Measurements from ENCODE around the gene CD58.

CD58 gene

DNA sequence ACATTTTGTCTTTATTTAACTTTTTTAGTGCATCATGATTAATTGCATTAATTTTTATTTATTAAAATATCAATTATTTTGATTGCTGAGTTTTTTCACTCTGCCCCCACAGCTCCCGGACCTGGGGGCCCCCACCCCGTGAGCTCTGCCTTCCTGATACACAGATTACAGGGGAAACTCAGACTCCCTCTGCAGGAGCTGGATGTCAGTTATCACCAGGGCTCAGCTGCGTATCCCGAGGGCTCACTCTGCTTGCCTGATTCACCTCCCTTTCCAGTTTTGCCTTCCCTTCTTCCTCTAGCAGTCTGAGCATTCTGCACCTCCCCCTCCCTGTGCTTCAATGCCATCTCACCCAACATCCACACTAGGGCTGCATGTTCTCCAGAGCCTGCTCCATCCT lies 99.6 kb downstream of the CD58 start:
- no peak for DNase-seq (ENCODE audit: low read depth in 2 of 2)

DNA sequence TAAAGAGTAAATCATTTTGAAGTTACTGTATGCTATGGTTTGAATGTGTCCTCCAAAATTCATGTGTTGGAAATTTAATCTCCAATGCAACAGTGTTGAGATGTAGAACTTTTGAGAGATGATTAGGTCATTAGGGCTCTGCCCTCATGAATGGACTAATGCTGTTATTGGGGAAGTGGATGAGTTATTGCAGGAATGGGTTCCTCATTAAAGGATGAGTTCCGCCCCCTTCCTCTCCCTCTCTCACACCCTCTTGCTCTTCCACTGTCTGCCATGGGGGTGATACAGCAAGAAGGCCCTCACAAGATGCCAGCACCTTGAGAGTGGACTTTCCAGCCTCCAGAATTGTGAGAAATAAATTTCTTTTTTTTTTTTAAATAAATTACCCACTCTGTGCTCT lies 100.2 kb downstream of the CD58 start:
- no peak for DNase-seq (ENCODE audit: low read depth in 2 of 2)

DNA sequence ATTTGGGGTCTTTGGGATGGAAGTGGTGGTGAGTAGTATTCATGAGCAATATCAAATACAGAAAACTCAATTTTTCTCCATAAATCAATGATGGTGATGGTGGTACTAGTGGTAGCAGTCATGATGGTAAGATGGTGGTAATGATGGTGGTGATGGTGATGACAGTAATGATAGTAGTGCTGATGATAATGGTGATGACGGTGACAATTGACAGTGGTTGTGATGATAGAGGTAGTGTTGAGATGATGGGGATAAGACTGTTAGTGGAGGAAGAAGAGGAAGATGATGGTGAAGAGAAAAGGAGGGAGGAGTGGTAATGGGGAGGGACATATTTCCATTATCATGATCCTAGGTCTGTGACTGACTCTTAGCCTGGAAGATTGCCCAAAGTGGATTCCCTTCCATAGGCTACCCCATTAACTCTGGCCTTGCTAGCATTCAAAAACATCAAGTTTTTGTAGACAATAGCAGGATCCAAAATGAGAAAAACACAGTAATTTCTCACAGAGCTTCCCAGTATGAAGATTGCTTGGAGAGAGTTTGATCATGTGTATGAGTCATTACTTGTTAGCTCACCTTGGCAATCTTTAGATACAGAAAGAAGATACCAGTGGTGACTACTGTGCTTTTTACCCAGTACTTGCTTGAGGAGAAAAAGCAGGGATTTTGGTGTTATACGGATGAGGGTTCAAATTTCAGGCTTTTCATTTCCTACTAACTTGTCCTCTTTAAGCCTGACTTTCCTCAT lies 103.8 kb downstream of the CD58 start:
- no peak for DNase-seq (ENCODE audit: low read depth in 2 of 2)

DNA sequence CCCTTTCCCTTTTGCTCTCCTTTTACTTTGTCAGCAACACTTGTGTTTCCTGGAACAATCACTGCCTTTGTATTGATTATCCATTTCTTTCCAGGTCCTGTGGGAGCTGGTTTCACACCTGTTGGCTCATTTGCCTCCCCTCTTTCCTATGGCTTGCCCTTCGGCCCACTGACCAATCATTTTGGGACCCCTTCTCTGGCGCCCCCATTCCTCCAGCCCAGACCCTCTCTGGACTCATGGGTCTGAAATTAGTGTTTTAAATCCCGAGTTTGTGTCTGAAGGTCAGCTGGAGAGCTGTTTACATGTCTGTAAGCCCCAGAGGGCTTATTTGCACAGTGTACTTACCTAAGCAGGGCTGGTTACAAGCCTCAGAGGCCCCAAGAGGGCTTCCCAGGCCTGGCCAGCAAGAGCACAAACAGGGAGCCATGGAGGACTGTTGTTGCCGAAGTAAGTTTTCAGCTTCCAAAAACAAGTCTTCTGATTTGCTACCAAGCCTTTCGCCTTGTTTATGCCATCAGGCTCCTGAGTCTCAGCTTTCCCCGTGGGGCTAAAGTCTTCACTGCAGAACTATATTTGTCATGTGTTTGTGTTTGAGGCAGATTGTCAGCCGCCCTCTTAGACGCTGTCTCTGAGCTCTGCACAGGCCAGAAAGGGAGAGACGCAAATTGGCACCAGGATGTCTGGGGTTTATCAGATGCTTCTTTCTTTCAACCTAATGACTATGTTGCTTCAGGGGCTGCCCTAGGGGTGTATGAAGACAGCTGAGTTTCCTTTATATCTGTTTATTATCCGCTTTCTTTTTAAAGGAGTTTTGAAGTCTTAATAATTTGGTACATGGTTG lies 104.8 kb downstream of the CD58 start:
- DNase-seq (ENCODE audit: low read depth in 2 of 2) = no peak

DNA sequence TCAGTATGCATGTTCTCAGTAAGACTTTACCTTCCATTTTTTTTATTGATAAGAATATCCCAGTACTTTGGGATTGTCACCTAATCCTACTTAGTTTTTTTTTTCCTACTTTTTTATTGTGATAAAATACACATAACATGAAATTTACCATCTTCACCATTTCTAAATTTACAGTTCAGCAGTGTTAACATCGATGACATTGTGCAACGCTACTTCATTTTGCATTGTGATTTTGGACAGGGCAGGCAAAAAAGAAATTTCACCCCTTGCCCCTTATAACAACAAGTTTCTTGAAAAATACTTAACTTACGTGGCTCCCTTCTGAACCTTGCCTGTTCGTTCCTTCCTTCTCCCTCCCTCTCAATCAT lies 105.4 kb downstream of the CD58 start:
- DNase-seq (ENCODE audit: low read depth in 2 of 2) = no peak
